Neural cell (in vitro differentiated cells): ENCODE results near the gene GRID1.

ENCODE experiments used
- EZH2 ChIP-seq: fragments of 200-600, 300-800 bp; shearing (Covaris generic), sonication (generic); IDR thresholded peaks from 2 replicates; pipeline ENCODE4 v1.6.1; 2014; ENCODE audit warnings: antibody characterized with exemption, low read length, borderline replicate concordance, mild to moderate bottlenecking; ENCODE audit not compliant: insufficient read depth, poor library complexity, severe bottlenecking
- POLR2AphosphoS5 ChIP-seq: IDR thresholded peaks from 2 replicates; pipeline ENCODE4 v1.6.1; 2012
- REST ChIP-seq: IDR thresholded peaks from 2 replicates; pipeline ENCODE4 v1.6.1; 2012; ENCODE audit warnings: borderline replicate concordance
- SMC3 ChIP-seq: fragments of 450-650 bp; conservative IDR thresholded peaks from 2 replicates; pipeline ENCODE4 v1.6.1; 2014; ENCODE audit warnings: antibody characterized with exemption, mild to moderate bottlenecking, moderate library complexity; ENCODE audit not compliant: poor library complexity
- TF ChIP-seq, protein P1 (sequence below): fragments of 450-650 bp; IDR thresholded peaks from 2 replicates; pipeline ENCODE4 v1.5.1; 2014; ENCODE audit warnings: antibody characterized with exemption, mild to moderate bottlenecking, moderate library complexity; ENCODE audit not compliant: poor library complexity, severe bottlenecking

DNA sequence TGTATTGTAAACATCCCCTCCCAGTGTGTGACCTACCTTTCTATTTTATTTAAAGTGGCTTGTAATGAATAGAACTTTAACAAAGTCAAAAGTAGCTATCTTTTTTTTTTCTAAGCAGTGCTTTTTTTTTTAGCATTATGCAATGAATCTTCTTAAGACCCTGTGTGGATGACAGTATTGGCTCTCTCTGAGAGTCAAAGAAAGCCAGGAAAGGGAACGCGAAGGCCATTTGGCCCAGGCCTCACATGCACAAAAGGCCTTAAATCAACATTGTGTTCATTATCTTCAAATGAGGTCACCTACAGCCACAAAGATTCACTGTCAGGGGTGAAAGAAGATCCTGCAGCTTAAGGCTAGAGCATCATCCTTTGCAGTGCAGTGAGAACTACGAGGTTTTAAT lies 721.5 kb downstream of the GRID1 start:
- TF ChIP-seq, protein P1, sequence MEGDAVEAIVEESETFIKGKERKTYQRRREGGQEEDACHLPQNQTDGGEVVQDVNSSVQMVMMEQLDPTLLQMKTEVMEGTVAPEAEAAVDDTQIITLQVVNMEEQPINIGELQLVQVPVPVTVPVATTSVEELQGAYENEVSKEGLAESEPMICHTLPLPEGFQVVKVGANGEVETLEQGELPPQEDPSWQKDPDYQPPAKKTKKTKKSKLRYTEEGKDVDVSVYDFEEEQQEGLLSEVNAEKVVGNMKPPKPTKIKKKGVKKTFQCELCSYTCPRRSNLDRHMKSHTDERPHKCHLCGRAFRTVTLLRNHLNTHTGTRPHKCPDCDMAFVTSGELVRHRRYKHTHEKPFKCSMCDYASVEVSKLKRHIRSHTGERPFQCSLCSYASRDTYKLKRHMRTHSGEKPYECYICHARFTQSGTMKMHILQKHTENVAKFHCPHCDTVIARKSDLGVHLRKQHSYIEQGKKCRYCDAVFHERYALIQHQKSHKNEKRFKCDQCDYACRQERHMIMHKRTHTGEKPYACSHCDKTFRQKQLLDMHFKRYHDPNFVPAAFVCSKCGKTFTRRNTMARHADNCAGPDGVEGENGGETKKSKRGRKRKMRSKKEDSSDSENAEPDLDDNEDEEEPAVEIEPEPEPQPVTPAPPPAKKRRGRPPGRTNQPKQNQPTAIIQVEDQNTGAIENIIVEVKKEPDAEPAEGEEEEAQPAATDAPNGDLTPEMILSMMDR, result no peak
- TF ChIP-seq REST (no peak), EZH2 (no peak), POLR2AphosphoS5 (no peak), SMC3 (no peak)
